ENCODE data around the gene SLC35B4. TPM values are rescaled to one million over a fixed set of nuclear protein-coding genes. Genes with fewer than 3 reads are reported as not detected.

SLC35B4 gene
- total and polyA plus RNA-seq, 2 donors (not counting 1 experiment from before 2014, with no cell fraction given), result 6.0 to 14.8 TPM

GRCh38 chr7:134278502-134279153 lies 38.1 kb downstream of the SLC35B4 start:
- TF ChIP-seq CTCF (IDR thresholded peaks at IDR 0.05) (no peak), EZH2 (IDR thresholded peaks at IDR 0.05; ENCODE audit: borderline replicate concordance, insufficient read depth, low read depth, low read length, poor library complexity, severe bottlenecking) (no peak)
- intact Hi-C loops (cut with micrococcal nuclease), result no loop called here
- Mint-ChIP-seq H3K4me3 (no peak overlapping the region), H3K27me3 (peaks cover 60% of the 10 kb centered on the region), H3K9me3 (ENCODE audit: insufficient read depth) (no peaks in the 10 kb centered on the region), H3K4me1 (no peaks in the 10 kb centered on the region), H3K27ac (no peak overlapping the region)
- H2AFZ ChIP-seq (ENCODE audit: insufficient read depth, low read depth, low read length, poor library complexity, severe bottlenecking), result no peak overlapping the region
- H3K27ac ChIP-seq (ENCODE audit: low read length in 2 of 2), result no peak overlapping the region
- H3K27me3 ChIP-seq (replicated peaks in 1 of 4; ENCODE audit: control extremely low read depth in 1 of 4, control insufficient read depth in 3 of 4, insufficient read depth in 4 of 4, low read length in 3 of 4), result peaks cover 0 to 7% (median 0%) of the 10 kb centered on the region in 4 experiments
- ATAC-seq (ENCODE audit: low read depth) (no peak), DNase-seq (no peak)
- POLR2A ChIA-PET, result no interaction called here
- H3K36me3 ChIP-seq (replicated peaks in 1 of 2; ENCODE audit: control extremely low read depth in 1 of 2, control insufficient read depth in 1 of 2, extremely low read depth in 1 of 2, insufficient read depth in 2 of 2, low read length in 1 of 2), result no peaks in the 10 kb centered on the region
- H3K9ac ChIP-seq (ENCODE audit: low read length), result no peak overlapping the region
- H3K79me2 ChIP-seq (ENCODE audit: control insufficient read depth, insufficient read depth, low read length), result no peaks in the 10 kb centered on the region
- H3K9me3 ChIP-seq (ENCODE audit: control extremely low read depth in 1 of 3, control insufficient read depth in 2 of 3, insufficient read depth in 1 of 3, low read length in 2 of 3), result no peaks in the 10 kb centered on the region
- H3K4me1 ChIP-seq (ENCODE audit: control insufficient read depth in 2 of 2, insufficient read depth in 2 of 2, low read length in 2 of 2), result no peaks in the 10 kb centered on the region
- H3K4me2 ChIP-seq (replicated peaks; ENCODE audit: low read depth, low read length, poor library complexity, severe bottlenecking), result no peak overlapping the region
- no peak overlapping the region for H3K4me3 ChIP-seq (ENCODE audit: control extremely low read depth in 1 of 5, extremely low read depth in 1 of 5, insufficient read depth in 1 of 5, low read depth in 2 of 5, low read length in 4 of 5)
- CTCF ChIA-PET, result no interaction called here
- no peaks in the 10 kb centered on the region for H4K20me1 ChIP-seq (ENCODE audit: control insufficient read depth, insufficient read depth, low read length, poor library complexity, severe bottlenecking)
- WGBS (ENCODE audit: insufficient coverage), result no CpG with 5 or more reads among the region's 7 CpGs

- H3K4me1 ChIP-seq (ENCODE audit: control insufficient read depth in 2 of 2, insufficient read depth in 2 of 2, low read length in 2 of 2), result no peaks in the 10 kb centered on the region
- H3K4me3 ChIP-seq (ENCODE audit: control extremely low read depth in 1 of 5, extremely low read depth in 1 of 5, insufficient read depth in 1 of 5, low read depth in 2 of 5, low read length in 4 of 5), result no peak overlapping the region
- H4K20me1 ChIP-seq (ENCODE audit: control insufficient read depth, insufficient read depth, low read length, poor library complexity, severe bottlenecking), result no peaks in the 10 kb centered on the region
- H3K27me3 ChIP-seq (replicated peaks in 1 of 4; ENCODE audit: control extremely low read depth in 1 of 4, control insufficient read depth in 3 of 4, insufficient read depth in 4 of 4, low read length in 3 of 4), result peaks cover 0 to 11% (median 0%) of the 10 kb centered on the region in 4 experiments
- H3K4me2 ChIP-seq (replicated peaks; ENCODE audit: low read depth, low read length, poor library complexity, severe bottlenecking), result no peak overlapping the region
- no peak overlapping the region for H2AFZ ChIP-seq (ENCODE audit: insufficient read depth, low read depth, low read length, poor library complexity, severe bottlenecking)
- no peak overlapping the region for H3K27ac Mint-ChIP-seq
- TF ChIP-seq EZH2 (IDR thresholded peaks at IDR 0.05; ENCODE audit: borderline replicate concordance, insufficient read depth, low read depth, low read length, poor library complexity, severe bottlenecking) (no peak), CTCF (IDR thresholded peaks at IDR 0.05) (no peak)
- POLR2A ChIA-PET, result no interaction called here
- no peak overlapping the region for H3K9ac ChIP-seq (ENCODE audit: low read length)
- WGBS (ENCODE audit: insufficient coverage), result 51% methylated on average over 5 of the region's 5 CpGs
- H3K9me3 Mint-ChIP-seq (ENCODE audit: insufficient read depth), result no peaks in the 10 kb centered on the region
- CTCF ChIA-PET, result no interaction called here
- ATAC-seq (ENCODE audit: low read depth), result no peak
- no peak for DNase-seq
- H3K27me3 Mint-ChIP-seq, result peaks cover 57% of the 10 kb centered on the region
- H3K4me1 Mint-ChIP-seq, result no peaks in the 10 kb centered on the region
- intact Hi-C loops (cut with micrococcal nuclease), result no loop called here
- H3K79me2 ChIP-seq (ENCODE audit: control insufficient read depth, insufficient read depth, low read length), result no peaks in the 10 kb centered on the region
- H3K4me3 Mint-ChIP-seq, result no peak overlapping the region
- no peaks in the 10 kb centered on the region for H3K36me3 ChIP-seq (replicated peaks in 1 of 2; ENCODE audit: control extremely low read depth in 1 of 2, control insufficient read depth in 1 of 2, extremely low read depth in 1 of 2, insufficient read depth in 2 of 2, low read length in 1 of 2)
- H3K9me3 ChIP-seq (ENCODE audit: control extremely low read depth in 1 of 3, control insufficient read depth in 2 of 3, insufficient read depth in 1 of 3, low read length in 2 of 3), result no peaks in the 10 kb centered on the region
- no peak overlapping the region for H3K27ac ChIP-seq (ENCODE audit: low read length in 2 of 2)
Observed at GRCh38 chr7:134276951-134277350, 39.8 kb downstream of the SLC35B4 start.

Measured in B cell (primary cell).